VCaP (cell line): ENCODE data around the gene RYR2.

ENCODE experiments used
- H3K27ac ChIP-seq: fragments of 450-650 bp; 2 replicates; pipeline ENCODE4 v1.5.1; 2017
- CTCF ChIP-seq: fragments of 450-650 bp; conservative IDR thresholded peaks from 2 replicates; pipeline ENCODE4 v1.5.1; 2017; ENCODE audit warnings: mild to moderate bottlenecking, moderate library complexity

Gene RYR2

GRCh38 chr1:237306726-237307125 lies 264.7 kb downstream of the RYR2 start:
- TF ChIP-seq CTCF: no peak
- H3K27ac ChIP-seq: no peak overlapping the region

- H3K27ac ChIP-seq: no peak overlapping the region
Observed at GRCh38 chr1:237309595-237310118, 267.7 kb downstream of the RYR2 start.

GRCh38 chr1:237316352-237316751 lies 274.4 kb downstream of the RYR2 start:
- no peak for TF ChIP-seq CTCF
- H3K27ac ChIP-seq: no peak overlapping the region

More at GRCh38 chr1:237309595-237310118, 267.7 kb downstream of the RYR2 start:
- TF ChIP-seq CTCF: no peak

GRCh38 chr1:237318748-237319147 lies 276.8 kb downstream of the RYR2 start:
- H3K27ac ChIP-seq: no peak overlapping the region
- TF ChIP-seq CTCF: no peak

GRCh38 chr1:237320890-237321289 lies 278.9 kb downstream of the RYR2 start:
- no peak for TF ChIP-seq CTCF
- H3K27ac ChIP-seq: no peak overlapping the region

- H3K27ac ChIP-seq: no peak overlapping the region
- no peak for TF ChIP-seq CTCF
Observed at GRCh38 chr1:237324226-237324625, 282.2 kb downstream of the RYR2 start.

- no peak for TF ChIP-seq CTCF
- no peak overlapping the region for H3K27ac ChIP-seq
Observed at GRCh38 chr1:237327061-237327460, 285.1 kb downstream of the RYR2 start.

GRCh38 chr1:237340892-237341291 lies 298.9 kb downstream of the RYR2 start:
- H3K27ac ChIP-seq: no peak overlapping the region
- no peak for TF ChIP-seq CTCF
